NCI-H2107 treated with DMSO at 0.1 percent for 48 hours (cell line): ENCODE measurements around the gene CDIP1.

ENCODE experiments used
- DNase-seq: peaks from one replicate; lab custom pipeline; 2025; ENCODE audit not compliant: unreplicated experiment; lab: John Stamatoyannopoulos, UW

Gene CDIP1

GRCh38 chr16:4515611-4516233 is 22.9 kb downstream of the CDIP1 start:
- DNase-seq, result no peak

DNA sequence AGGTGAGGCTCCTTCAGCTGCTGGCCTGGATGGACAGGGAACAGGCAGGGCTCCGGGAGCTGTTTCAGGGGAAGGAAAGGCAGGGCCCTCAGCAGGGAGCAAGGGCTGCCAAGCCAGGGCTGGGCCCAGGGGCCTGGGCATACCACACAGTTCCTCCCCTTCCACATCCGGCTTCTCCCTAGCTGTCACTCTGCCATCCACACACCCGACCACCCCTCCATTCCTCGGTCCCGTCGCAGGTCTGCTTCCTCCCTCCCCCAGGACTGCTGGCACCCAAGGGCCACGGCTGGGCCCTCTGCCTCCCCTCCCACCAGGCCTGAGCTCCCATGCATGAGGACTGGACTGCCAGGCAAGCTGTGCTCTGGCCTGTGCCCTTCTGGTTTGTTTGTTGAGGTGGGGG is 24.0 kb downstream of the CDIP1 start:
- no peak for DNase-seq

DNA sequence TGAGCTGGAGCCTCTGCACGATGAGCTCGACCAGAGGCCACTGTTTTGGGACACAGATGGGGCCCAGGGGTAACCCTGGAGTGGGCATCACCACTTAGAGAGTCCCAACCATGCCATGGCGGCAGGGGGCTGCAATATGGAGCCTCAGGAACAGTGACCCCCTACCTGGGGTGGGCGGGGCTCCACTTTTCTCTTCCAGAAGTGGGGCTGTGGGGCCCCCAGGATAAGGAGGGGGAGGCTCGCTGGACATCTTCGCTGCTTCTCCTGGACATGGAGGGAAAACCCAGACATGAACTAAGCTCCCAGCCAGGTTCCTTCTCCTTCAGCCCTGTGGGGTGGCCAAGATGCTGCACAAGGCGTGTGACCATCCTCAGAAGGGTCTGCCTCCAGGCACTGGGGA is 24.7 kb downstream of the CDIP1 start:
- no peak for DNase-seq

GRCh38 chr16:4513086-4513860 is 25.3 kb downstream of the CDIP1 start:
- DNase-seq, result no peak

- DNase-seq, result no peak
These were observed 26.1 kb downstream of the CDIP1 start for GRCh38 chr16:4512473-4512872.

DNA sequence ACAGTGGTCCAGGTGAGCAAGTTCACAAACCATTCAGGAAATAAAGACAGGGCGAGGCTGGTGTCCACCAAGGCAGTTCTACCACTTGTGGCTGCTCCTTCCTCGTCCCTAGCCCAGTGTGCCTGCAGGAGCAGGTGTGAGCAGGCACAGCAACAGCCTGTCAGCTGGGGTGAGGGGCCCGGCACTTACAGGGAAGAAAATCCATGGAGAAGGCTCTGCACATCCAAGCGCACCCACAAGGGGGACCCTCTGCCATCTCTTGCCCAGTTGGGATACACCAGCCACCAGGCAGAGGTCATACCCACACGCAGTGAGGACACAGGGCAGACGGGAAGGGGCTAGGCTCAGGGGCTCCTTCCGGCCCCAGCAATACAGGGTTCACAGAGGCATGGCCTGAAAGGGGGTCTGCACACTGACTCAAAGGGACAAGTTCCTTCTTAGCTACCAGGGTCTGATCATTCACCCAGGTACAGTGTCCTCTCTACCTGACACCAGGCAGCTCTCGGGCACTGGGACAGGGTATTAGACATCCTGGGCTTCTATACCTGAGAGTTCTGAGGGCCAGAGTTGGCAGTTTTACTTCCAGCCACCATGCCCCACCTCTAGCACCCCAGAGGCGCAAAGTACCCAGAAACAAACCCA is 27.0 kb downstream of the CDIP1 start:
- DNase-seq, result peak; percentile 45

DNA sequence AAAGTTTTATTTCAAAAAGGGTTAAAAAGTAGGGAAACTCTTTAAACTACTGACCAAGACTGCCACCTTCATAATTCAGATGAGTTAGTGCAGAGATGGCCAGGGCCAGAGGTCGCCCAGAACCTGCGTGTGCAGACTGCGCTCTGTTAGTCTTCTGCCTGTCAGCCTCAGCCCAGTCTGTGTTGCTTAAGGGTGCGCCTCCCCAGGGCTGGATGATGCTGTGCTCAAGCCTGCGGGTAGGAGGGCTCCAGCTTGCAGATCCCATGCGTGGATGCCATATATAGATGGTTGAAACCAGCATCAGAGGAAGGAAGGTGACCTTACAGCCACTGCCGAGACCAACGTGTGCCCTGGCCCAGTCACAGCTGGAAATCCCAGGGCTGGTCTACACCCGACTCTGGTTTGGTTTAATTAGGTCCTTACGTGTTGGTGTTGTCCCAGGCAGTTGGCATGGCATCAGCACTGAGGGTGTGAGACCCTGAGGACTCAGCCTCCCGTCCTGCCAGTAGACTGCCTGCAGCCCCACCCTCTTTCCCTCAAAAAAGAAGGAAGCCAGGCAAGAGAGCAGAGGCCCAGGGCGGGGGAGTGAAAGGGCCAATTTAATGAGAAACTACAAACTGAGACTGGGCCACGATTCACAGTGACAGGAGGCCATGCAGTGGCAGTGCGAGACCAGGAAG is 27.7 kb downstream of the CDIP1 start:
- no peak for DNase-seq

GRCh38 chr16:4510131-4510530 is 28.4 kb downstream of the CDIP1 start:
- no peak for DNase-seq

GRCh38 chr16:4509420-4509819 is 29.2 kb downstream of the CDIP1 start:
- no peak for DNase-seq

- no peak for DNase-seq
These were observed 29.8 kb downstream of the CDIP1 start for GRCh38 chr16:4508806-4509205.

- DNase-seq, result no peak
These were observed 30.8 kb downstream of the CDIP1 start for GRCh38 chr16:4507588-4508345.

GRCh38 chr16:4506450-4506849 is 32.1 kb downstream of the CDIP1 start:
- DNase-seq, result peak; percentile 64

GRCh38 chr16:4505356-4506147 is 33.0 kb downstream of the CDIP1 start:
- no peak for DNase-seq

DNA sequence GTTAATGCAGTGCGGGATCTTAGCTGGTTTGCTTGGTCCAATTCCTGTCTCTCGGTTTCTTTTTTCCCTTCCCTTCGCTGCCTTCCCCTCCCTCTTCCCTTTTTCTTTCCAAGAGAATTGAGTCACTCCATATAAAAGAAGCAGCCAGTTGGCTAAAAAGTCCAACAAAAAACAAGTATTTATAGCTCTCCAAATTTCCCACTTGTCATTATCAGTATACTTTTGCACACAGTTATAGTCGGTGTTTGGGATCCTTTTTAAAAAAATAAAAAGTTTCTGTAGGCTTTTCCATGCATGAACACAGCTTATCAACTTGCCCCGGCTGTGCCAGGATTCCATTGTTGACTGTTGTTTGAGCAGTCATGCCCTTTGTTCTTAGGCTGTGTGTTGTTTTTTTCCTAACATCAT is 37.5 kb downstream of the CDIP1 start:
- no peak for DNase-seq

GRCh38 chr16:4500272-4500671 is 38.3 kb downstream of the CDIP1 start:
- no peak for DNase-seq

DNA sequence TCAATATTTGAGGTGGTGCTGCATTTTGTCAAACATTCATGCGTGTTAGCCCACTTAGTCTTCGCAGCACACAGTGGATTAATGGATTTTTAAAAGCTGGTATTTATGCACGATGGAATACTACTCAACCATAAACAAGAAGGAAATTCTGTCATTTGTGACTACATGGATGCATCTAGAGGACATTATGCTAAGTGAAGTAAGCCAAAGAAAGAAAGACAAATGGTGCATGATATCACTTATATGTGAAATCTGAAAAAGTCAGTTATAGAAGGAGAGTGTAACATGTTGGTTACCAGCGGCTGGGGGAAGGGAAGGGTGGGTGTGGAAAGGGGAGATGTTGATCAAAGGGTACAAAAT is 39.4 kb downstream of the CDIP1 start:
- DNase-seq, result no peak

- DNase-seq, result no peak
These were observed 39.9 kb downstream of the CDIP1 start for GRCh38 chr16:4498546-4499195.

DNA sequence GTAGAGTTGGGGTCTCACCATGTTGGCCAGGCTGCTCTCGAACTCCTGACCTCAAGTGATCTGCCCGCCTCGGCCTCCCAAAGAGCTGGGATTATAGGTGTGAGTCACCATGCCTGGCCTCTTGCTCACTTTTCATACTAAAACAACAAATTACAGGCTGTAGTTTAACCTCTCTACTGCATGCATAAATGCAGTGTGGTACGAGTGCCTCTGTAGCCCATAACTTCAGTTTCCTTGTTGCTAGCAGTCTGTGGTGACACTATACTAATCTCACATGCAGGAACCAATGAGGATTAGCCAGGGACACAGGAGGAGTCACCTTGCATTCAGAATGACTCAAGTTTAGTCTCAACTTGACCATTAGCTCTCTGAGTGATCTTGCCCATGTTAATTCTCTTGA is 42.3 kb downstream of the CDIP1 start:
- no peak for DNase-seq

DNA sequence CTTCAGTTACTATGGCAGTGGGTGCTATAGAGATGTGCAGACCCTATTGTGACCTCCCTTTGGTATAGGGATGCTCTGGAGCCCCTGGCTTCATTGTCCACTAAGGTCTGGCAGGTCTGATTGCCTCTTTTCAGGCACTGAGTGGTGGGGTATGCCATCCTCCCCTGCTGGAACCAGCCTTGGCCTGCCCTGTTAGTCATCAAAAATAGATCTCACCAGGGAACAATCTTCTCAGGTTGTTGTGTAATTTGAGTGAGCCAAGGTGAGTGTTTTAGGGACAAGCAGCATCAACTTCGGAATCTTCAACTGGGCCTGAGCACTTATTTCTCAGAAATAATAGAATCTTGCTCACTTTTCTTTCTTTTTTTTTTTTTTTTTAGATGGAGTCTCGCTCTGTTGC is 42.8 kb downstream of the CDIP1 start:
- DNase-seq, result no peak
